HG03521 (cell line): Measurements from ENCODE around the gene TAOK3.
"Not testable (repeated sequence)": the region's sequence is repeated elsewhere in the genome, so short reads cannot be mapped to it uniquely, and the experiment has no call there.

Experiments used
- ATAC-seq: cut with Tn5 transposase; IDR thresholded peaks from one replicate; pipeline ENCODE4 v1.9.1; 2021; ENCODE audit warnings: mild to moderate bottlenecking, moderate library complexity; ENCODE audit not compliant: unreplicated experiment

Gene TAOK3

GRCh38 chr12:118304093-118304492, 68.6 kb downstream of the TAOK3 start:
- ATAC-seq: no peak

GRCh38 chr12:118302053-118302452, 70.7 kb downstream of the TAOK3 start:
- no peak for ATAC-seq

- ATAC-seq: no peak
Measured at GRCh38 chr12:118299791-118300460, 72.8 kb downstream of the TAOK3 start.

- no peak for ATAC-seq
Measured at GRCh38 chr12:118297284-118297683, 75.4 kb downstream of the TAOK3 start.

- no peak for ATAC-seq
Measured at GRCh38 chr12:118292836-118293235, 79.9 kb downstream of the TAOK3 start.

GRCh38 chr12:118290130-118290529, 82.6 kb downstream of the TAOK3 start:
- ATAC-seq: no peak

GRCh38 chr12:118288174-118288573, 84.5 kb downstream of the TAOK3 start:
- ATAC-seq: no peak

GRCh38 chr12:118287728-118288127, 85.0 kb downstream of the TAOK3 start:
- no peak for ATAC-seq

GRCh38 chr12:118282767-118283166, 89.9 kb downstream of the TAOK3 start:
- ATAC-seq: no peak

GRCh38 chr12:118278288-118278687, 94.4 kb downstream of the TAOK3 start:
- ATAC-seq: not testable (repeated sequence)

GRCh38 chr12:118274066-118274465, 98.6 kb downstream of the TAOK3 start:
- ATAC-seq: no peak

- ATAC-seq: no peak
Measured at GRCh38 chr12:118271770-118272417, 100.8 kb downstream of the TAOK3 start.

GRCh38 chr12:118271183-118271582, 101.5 kb downstream of the TAOK3 start:
- ATAC-seq: no peak

GRCh38 chr12:118269806-118270205, 102.9 kb downstream of the TAOK3 start:
- ATAC-seq: no peak

GRCh38 chr12:118259079-118259478, 113.6 kb downstream of the TAOK3 start:
- ATAC-seq: no peak

- ATAC-seq: no peak
Measured at GRCh38 chr12:118256352-118256751, 116.4 kb downstream of the TAOK3 start.

- ATAC-seq: no peak
Measured at GRCh38 chr12:118249547-118249946, 123.2 kb downstream of the TAOK3 start.

- ATAC-seq: not testable (repeated sequence)
Measured at GRCh38 chr12:118245886-118246285, 126.8 kb downstream of the TAOK3 start.

GRCh38 chr12:118238888-118239287, 133.8 kb downstream of the TAOK3 start:
- no peak for ATAC-seq

GRCh38 chr12:118237908-118238307, 134.8 kb downstream of the TAOK3 start:
- ATAC-seq: no peak

- ATAC-seq: peak; percentile 77
Measured at GRCh38 chr12:118237052-118237665, 135.5 kb downstream of the TAOK3 start.

GRCh38 chr12:118220702-118221101, 152.0 kb downstream of the TAOK3 start:
- no peak for ATAC-seq
